ENCODE results near the gene OTOP3.

GRCh38 chr17:74945543-74945942 lies 9.8 kb downstream of the OTOP3 start:
- TF ChIP-seq CTCF (IDR thresholded peaks at IDR 0.05) (no peak), POLR2A (IDR thresholded peaks at IDR 0.05) (no peak), EP300 (IDR thresholded peaks at IDR 0.05) (no peak), POLR2AphosphoS5 (IDR thresholded peaks at IDR 0.05) (no peak)
